Fibroblast of pulmonary artery (primary cell): ENCODE results near the gene ARID3A.

ENCODE experiments used
- DNase-seq: peaks from one replicate; pipeline ENCODE4 v3.0.0-alpha.2; 2010; ENCODE audit warnings: low read depth
- H3K4me3 ChIP-seq: replicated peaks from 2 replicates; pipeline ENCODE4 v1.5.1; 2011; ENCODE audit warnings: low read depth, mild to moderate bottlenecking, control low read depth, low read length, moderate library complexity
- TF ChIP-seq, protein P1 (sequence below): IDR thresholded peaks from 2 replicates; pipeline ENCODE4 v1.5.1; 2011; ENCODE audit warnings: mild to moderate bottlenecking, control low read depth, low read length, inconsistent platforms; ENCODE audit errors: missing control alignments

Gene ARID3A

DNA sequence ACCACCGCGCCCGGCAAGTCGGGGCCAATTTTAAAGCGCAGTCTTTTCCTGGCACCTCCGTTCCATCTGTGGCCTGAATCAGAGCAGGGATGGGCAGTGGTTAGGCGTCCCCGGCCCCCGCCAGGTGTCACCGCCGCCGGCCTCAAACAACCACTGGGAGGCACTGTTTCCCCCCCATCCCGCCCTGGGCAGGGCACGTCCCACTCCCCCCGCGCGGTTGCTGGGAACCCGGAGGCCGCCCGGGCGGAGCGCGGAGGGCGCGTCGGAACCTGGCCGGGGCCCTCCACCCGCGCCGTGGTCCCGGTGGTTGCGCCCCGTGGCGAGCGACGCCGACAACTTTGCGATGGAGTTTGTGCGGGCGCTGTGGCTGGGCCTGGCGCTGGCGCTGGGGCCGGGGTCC is 74.3 kb downstream of the ARID3A start, which contains the start of gene GRIN3B:
GRIN3B (plus strand) TSS at position 325 of the 400 bp plus-strand sequence; CDS start at position 344, 19 bp downstream.
- DNase-seq = peak; percentile 51
- TF ChIP-seq, protein P1, sequence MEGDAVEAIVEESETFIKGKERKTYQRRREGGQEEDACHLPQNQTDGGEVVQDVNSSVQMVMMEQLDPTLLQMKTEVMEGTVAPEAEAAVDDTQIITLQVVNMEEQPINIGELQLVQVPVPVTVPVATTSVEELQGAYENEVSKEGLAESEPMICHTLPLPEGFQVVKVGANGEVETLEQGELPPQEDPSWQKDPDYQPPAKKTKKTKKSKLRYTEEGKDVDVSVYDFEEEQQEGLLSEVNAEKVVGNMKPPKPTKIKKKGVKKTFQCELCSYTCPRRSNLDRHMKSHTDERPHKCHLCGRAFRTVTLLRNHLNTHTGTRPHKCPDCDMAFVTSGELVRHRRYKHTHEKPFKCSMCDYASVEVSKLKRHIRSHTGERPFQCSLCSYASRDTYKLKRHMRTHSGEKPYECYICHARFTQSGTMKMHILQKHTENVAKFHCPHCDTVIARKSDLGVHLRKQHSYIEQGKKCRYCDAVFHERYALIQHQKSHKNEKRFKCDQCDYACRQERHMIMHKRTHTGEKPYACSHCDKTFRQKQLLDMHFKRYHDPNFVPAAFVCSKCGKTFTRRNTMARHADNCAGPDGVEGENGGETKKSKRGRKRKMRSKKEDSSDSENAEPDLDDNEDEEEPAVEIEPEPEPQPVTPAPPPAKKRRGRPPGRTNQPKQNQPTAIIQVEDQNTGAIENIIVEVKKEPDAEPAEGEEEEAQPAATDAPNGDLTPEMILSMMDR = peak; percentile 43
- no peak within 1 kb of the TSS for H3K4me3 ChIP-seq

DNA sequence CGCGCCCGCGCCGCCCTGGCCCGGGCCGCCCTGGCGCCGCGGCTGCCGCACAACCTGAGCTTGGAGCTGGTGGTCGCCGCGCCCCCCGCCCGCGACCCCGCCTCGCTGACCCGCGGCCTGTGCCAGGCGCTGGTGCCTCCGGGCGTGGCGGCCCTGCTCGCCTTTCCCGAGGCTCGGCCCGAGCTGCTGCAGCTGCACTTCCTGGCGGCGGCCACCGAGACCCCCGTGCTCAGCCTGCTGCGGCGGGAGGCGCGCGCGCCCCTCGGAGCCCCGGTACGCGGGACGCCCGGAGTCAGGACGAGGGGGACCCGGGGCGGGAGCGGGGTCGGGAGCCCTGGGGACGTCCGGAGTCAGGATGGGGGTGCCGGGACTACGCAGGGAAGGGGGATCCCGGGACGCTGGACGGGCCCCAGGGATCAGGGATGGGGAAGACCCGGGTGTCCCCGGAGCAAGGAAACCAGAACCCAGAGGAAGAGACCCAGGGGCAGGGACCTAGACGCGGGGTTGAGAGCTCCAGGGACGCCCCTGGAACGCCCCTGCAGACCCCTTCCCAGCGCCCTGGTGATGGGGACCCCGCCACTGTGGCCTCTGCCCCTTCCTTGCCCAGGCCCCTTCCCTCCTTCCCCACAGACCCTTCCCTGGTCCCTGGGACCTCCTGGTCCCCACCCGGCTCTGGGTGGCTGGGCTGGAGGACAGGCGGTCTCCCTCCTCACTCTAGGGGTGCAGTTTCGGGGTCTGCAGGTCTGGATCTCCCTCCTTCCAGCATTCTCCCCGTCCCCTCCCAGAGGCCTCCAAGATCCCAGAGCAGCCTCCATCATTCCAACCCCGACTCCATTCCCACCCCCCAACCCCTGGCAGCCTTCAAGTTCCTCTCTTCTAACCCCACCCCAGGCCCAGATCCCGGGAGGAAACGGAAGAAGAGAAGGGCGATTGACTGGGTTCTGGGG is 75.0 kb downstream of the ARID3A start:
- TF ChIP-seq, protein P1 = no peak
- no peak overlapping the region for H3K4me3 ChIP-seq
- no peak for DNase-seq

DNA sequence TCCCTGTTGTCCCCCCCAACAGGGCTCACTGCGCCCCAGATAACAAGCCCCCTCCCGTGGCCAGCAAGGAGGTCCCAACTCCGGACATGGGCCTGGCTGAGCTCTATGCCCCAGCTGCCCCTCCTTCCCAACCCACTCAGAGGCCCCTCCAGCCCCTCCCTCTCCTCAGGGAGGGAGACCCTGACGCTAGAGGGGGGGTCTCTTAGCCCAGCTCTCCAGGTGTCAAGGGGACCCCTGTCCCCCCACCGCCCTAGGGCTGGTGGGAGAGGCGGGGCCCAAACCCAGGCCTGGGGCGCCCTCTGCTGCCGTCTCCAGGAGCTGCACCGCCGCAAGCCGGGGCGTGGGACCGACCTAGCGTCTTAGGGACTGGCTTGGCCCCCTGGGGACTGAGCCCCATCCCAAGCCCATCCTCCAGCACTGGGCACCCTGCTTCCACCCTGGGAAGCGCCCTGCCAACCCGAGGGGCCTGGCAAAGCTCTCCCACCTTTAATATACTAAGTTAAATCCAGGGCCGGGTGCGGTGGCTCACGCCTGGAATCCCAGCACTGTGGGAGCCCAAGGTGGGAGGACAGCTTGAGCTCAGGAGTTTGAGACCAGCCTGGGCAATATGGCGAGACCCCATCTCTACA is 75.8 kb downstream of the ARID3A start:
- TF ChIP-seq, protein P1 = peak; percentile 63
- no peak for DNase-seq
- no peak overlapping the region for H3K4me3 ChIP-seq

DNA sequence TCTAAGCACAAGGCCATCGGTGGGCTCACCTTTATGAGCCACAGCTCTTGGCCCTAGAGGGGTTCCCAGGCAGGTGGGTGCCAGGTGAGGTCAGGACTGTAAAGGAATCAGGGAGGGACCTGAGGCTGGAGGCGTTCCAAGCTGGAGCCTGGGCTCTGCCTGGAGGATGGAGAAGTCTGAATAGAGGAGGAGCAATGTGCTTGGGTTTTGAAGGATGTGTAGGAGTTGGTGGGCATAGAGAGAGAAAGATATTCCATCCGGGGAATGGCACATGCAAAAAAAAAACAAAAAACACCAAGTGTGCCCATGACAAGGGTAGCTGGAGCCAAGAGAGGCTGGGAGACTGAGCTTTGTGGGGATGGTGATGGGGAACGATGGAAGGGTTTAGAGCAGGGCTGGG is 76.8 kb downstream of the ARID3A start:
- DNase-seq = no peak
- TF ChIP-seq, protein P1 = no peak
- H3K4me3 ChIP-seq = no peak overlapping the region

DNA sequence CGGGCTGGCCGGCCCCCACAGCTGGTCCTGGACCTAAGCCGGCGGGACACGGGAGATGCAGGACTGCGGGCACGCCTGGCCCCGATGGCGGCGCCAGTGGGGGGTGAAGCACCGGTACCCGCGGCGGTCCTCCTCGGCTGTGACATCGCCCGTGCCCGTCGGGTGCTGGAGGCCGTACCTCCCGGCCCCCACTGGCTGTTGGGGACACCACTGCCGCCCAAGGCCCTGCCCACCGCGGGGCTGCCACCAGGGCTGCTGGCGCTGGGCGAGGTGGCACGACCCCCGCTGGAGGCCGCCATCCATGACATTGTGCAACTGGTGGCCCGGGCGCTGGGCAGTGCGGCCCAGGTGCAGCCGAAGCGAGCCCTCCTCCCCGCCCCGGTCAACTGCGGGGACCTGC is 77.4 kb downstream of the ARID3A start:
- TF ChIP-seq, protein P1 = no peak
- H3K4me3 ChIP-seq = no peak overlapping the region
- no peak for DNase-seq

DNA sequence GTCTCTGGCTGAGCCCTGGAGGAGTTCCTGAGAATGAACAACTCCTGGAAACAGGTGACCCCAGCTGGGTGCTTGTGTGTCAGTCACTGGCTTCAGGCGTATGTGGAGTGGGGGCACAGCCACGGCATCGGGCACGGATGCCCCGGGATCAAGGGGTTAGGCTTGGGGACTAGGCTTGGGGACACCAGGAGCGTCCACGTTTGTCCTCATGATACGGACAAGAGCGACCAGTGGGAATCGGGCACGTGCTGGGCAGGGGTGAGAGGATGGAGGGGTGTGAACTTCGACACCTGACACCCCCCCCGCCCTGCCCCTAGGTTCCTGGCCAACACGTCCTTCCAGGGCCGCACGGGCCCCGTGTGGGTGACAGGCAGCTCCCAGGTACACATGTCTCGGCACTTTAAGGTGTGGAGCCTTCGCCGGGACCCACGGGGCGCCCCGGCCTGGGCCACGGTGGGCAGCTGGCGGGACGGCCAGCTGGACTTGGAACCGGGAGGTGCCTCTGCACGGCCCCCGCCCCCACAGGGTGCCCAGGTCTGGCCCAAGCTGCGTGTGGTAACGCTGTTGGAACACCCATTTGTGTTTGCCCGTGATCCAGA is 78.5 kb downstream of the ARID3A start:
- H3K4me3 ChIP-seq = no peak overlapping the region
- TF ChIP-seq, protein P1 = no peak
- no peak for DNase-seq
